HG02678 (cell line): ENCODE results near the gene DDTL.

ENCODE experiments used
- ATAC-seq: cut with Tn5 transposase; IDR thresholded peaks from one replicate; pipeline ENCODE4 v1.9.1; 2021; ENCODE audit warnings: mild to moderate bottlenecking, moderate library complexity; ENCODE audit not compliant: unreplicated experiment

The DDTL gene

DNA sequence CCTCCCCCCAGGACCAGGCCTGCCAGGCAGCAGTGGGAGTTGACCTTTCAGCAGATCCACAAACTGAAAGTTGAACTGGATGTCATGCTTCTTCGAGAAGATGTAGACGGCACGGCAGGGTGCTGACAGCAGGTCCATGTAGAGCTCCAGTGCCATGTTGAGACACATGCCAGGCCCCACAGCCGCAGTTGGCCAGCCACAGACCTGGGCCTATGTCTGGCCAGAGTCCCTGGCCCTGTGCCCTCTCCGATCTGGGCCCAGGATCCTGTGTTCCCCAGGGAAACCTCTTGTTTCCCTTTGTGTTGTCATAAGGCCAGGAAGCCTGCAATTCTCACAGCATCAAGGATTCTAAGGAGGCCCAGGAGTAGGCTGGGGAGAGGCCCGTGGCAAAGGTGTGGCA is 38.5 kb downstream of the DDTL start, which contains the start of gene GSTT4:
Gene GSTT4 (minus strand): TSS at position 253 of the 400 bp plus-strand sequence. CDS start 97 bp downstream, at position 156.
- ATAC-seq, result no peak

DNA sequence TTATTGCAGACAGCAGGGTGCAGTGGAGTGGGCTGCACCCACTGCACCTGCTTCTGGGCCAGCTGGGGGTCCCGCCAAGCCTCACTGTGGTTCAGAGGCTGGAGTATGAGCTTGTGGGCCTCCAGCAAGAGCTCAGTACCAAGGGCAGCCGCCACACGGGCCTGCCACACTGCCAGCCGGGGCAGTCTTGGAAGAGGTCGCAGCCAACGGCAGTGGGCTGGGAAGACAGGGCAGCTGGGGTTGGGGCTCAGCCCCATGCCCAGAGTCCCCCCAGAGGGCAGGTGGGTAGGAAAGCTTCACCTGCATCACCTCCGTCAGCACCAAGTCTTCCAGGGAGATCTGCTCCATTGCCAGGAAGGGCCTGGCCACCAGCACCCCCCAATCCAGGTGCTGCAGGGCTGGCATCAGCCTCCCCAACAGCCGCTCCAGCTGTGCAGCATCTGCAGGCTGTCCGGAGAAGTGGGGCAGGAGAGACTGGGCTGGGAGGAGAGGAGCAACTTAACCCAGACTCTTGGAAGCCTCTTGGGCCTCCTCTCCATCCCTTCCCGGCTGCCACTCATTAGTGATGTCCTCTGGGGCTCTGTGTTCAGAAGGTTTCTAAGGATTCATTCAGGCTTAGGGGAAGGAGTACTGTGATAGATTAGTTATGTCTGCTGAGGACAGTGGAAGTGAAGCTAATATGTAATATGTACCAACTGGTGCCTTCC is 39.7 kb downstream of the DDTL start:
- ATAC-seq, result no peak

DNA sequence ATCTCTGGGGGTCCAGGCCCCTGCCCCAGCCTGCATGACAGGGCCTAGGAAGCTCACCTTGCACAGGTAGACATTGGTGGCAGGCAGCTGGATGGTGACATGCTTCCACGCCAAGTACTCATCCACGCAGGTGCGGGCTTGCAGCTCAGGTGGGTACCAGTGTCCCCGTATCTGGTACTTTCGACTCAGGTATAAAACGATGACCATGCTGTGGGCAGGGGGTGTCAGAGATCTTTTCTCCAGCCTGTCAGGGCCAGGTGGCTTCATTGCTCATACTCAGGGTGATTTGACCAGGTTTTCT is 40.2 kb downstream of the DDTL start:
- no peak for ATAC-seq

DNA sequence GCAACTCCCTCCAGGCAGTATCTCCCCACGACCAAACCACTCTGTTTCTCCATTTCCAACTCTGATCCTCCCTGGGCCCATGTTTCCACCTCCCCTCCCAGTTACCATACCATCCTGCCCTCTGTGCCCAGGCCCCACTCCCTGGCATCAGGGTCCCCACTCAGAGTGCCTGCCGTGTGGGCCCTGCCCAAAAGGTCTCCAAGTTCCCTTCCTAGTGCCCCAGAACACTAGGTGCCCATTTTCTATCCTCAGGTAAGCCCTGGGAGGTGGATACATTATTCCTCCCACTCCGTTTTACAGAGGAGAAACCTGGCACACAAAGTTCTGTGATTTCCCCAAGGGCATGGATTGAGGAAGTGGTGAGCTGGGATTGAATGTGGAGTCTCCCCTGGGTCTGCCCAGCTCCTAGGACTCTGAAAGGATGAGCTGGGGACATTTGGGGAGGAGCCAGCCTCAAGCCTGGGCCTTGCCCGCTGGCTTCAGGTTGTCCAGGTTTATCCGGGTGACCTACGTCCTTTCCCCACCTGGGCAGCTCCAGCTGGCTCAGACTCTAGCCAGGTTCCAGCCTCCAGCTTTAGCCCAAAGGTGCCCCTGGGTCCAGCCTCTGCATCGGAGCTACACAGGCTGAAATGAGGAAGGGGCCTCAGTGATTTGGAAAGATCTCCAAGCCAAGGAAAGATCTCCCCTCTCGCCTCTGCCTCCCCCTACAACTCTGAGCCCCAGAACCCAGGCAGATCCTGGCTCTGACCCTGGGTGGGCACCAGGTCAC is 40.7 kb downstream of the DDTL start:
- no peak for ATAC-seq

DNA sequence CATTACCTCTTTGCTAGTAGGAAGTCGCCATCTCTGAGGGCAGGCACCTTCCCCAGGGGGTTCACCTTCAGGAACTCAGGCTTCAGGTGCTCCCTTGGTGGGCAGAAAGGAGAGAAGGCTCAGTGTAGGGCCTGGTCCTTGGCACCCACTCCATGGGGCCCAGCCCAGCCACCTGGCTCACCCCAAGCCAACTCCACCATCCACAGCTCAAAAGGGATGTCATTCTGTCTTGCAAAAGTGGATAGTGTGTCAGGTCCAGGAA is 41.3 kb downstream of the DDTL start:
- no peak for ATAC-seq

DNA sequence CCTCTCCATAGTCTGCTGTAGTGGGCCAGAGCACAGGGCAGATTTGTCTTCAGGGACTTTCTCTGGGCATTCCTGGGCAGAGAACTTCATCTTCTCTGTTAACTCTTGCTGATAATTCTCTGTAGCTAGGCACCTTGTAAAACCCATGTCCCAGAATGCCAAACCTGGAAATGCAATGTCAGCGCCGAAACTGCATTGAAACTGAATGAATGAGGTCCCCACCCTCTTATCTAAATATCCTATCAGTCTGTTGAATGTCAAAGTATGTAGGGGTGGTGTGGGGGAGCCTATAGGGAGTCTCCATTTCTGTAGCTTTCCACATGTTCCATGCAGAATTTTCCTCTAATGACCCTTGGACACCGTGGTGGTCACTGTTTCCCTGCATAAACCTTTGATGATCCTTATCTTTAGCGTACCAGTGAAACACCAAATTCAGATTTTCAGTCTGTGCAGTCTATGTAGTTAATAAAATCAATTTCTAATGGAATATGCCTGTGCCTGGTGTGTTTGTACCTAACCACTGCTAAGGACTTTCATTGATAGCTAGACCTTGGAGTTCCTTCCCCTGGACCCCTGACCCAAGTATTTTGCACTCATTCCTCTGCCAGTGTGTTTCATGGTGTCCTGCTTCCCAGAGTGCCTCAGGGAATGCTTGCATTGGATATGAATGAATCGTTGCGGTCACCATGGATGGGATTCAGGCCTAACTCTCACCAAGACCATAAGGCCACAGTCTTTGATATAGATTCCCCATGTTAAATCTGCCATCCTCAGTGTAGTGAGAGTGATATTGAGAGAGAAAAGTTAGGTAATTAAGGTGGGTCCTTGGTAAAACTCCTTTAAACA is 41.9 kb downstream of the DDTL start:
- ATAC-seq, result no peak

DNA sequence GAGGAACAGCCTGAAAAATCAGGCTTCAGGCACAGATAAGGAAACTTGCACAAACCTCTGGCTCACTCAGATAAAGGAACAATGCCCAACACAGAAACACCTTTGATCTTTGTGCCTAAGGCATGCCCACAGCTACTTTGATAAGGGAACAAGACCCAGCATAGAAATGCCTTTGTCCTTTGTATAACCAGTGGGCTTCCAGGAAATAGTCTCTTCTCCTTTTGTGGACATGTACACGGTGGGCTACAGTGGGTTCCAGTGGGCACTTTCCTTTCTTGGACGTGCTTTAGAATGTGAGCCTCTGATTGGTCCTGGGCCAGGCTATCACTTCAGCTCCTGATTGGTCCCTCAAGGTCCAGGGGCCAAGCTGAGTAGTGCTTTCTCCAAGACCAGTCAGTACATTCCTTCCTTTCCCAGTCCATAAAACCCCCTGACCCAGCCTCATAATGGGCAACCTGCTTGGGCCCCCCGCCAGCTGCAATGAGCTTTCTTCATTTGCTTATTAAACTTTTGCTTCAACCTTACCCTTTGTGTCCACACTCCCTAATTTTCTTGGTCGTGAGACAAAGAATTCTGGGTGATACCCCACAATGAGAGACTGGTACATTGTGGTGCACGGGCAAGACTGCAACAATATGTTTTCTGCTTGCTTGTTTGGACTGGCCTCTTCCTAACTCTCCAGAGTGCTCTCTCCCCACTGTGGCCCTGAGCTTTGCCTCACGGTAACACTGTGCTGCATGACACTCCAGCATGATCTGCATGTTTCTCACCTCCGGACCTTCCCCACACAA is 42.7 kb downstream of the DDTL start:
- no peak for ATAC-seq

DNA sequence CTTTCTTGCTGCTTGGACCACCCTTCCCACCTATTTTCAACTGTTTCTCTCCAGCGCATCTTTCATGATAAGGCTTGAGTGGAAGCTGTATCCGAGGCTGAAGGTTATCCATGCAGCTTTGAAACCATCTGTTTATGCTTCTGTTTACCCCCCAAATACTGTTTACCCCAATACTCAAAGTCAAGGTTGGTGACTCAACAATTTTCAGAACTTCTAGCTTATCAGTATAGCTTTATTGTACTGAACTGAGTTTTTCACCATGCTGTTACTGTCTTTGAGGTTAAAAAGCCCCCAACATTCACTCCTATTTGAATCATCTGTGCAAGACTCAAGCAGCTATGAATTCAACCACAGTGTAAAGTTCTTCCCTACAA is 43.3 kb downstream of the DDTL start:
- no peak for ATAC-seq

DNA sequence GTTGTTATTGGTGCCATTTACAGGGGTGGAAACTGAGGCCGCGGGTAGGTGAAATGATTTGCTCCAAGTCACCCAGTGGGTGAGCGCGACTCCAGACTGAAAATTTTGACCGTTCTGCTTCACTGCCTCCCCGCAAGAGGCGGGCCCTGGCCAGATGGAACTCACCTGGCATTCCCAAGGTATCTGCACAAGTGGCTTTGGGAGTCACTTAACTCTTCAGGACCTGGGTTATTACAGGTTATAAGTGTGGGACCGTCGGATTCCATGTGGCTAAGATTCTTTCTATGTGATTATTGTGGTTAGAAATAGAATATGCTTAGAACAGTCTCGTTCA is 45.0 kb downstream of the DDTL start:
- no peak for ATAC-seq

DNA sequence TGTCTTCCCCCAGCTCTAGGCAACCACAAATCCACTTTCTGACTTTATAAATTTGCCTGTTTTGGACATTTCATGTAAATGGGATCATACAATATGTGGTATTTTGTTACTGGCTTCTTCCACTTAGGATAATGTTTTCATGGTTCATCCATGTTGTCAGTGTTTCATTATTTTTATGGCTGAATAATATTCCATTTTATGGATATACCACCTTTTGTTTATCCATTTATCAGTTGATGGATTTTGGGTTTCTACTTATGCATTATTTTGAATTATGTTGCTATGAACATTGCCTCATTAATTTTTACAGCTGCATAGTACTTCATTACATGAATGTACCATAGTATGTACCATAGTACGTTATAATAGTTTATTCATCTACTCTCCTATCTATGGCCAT is 49.5 kb downstream of the DDTL start:
- ATAC-seq, result no peak

DNA sequence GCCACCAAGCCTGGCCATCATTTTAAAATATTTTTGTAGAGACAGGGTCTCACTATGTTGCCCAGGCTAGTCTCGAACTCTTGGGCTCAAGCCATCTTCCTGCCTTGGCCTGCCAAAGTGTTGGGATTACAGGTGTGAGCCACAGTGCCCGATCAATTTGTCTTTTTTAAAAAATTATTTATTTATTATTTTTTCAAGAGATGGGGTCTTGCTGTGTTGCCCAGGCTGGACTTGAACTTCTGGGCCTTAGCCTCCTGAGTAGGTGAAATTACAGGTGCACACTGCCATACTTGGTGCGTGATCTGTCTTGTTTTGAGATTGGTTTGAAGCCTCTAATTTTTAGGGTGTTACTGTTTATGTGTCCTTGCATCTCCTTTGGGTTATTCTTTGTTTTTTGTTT is 54.6 kb downstream of the DDTL start:
- ATAC-seq, result no peak
